ENCODE results near the gene TAPBP.

DNA sequence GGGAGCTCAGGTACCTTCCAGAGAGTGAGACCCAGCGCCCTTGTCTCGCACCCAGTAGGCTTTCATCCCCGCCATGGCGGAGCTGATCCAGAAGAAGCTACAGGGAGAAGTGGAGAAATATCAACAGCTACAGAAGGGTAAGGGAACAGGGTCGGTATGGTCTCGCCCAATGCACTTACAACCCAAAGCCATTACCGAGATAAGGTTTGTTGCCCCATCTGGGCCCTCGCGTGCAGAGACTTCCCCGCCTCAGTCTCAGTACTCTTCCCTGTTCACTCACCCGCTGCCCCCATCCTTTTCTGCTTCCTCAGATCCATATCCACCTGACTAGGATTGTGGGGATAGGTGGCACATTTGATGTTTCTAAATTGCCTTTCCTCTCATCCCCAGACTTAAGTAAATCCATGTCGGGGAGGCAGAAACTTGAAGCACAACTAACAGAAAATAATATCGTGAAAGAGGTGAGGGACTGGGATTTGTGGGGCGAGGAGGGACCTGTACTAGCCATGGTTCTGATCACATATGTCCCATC lies 24.0 kb downstream of the TAPBP start:
- TF ChIP-seq EZH2 (IDR thresholded peaks at IDR 0.05; ENCODE audit: borderline replicate concordance, low read length) = no peak
- TF ChIP-seq, protein P1, sequence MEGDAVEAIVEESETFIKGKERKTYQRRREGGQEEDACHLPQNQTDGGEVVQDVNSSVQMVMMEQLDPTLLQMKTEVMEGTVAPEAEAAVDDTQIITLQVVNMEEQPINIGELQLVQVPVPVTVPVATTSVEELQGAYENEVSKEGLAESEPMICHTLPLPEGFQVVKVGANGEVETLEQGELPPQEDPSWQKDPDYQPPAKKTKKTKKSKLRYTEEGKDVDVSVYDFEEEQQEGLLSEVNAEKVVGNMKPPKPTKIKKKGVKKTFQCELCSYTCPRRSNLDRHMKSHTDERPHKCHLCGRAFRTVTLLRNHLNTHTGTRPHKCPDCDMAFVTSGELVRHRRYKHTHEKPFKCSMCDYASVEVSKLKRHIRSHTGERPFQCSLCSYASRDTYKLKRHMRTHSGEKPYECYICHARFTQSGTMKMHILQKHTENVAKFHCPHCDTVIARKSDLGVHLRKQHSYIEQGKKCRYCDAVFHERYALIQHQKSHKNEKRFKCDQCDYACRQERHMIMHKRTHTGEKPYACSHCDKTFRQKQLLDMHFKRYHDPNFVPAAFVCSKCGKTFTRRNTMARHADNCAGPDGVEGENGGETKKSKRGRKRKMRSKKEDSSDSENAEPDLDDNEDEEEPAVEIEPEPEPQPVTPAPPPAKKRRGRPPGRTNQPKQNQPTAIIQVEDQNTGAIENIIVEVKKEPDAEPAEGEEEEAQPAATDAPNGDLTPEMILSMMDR (IDR thresholded peaks at IDR 0.05; ENCODE audit: low read length) = no peak

Measured in OCI-LY1 (cell line).